GM21447 (cell line): ENCODE measurements around the gene GCNT2.
"Not testable (repeated sequence)": the region's sequence is repeated elsewhere in the genome, so short reads cannot be mapped to it uniquely, and the experiment has no call there.

Experiments used
- ATAC-seq: cut with Tn5 transposase; IDR thresholded peaks from one replicate; pipeline ENCODE4 v1.9.1; 2021; ENCODE audit not compliant: unreplicated experiment

GCNT2 gene

DNA sequence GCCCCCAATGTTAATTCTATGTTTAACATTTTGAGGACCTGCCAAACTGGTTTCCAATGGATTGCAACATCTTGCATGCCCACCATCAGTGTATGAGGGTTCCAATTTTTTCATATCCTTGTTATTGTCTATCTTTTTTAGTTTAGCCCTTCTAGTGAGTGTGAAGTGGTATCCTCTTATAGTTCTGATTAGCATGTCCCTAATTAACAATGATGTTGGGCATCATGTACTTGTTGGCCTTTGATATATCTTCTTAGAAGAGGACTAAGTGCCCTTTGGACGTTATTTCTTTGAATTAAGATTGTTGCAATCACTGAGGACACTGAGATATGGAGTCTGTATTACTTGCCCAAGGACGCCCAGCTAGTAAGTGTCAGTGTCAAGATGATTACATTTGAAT, 22.3 kb downstream of the GCNT2 start:
- no peak for ATAC-seq

DNA sequence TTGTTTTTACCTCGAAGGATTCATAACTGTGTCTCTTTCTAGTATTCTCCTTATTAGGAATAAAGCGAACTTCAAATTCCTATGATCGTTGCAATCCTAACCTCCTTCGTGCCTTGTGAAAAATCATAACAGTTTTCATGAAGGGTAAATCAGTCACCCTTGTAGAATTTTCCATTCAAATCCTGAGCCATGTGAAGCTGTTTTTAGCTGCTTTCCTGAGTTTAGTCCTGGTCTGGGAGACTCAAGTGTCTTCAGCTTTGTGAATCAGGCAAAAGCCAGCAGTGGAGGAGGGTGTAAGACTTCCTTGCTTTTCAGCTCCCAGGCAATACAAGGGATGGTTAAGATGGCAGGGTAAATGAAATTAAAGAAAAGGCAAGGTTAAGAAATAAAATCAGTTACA, 24.3 kb downstream of the GCNT2 start:
- no peak for ATAC-seq

DNA sequence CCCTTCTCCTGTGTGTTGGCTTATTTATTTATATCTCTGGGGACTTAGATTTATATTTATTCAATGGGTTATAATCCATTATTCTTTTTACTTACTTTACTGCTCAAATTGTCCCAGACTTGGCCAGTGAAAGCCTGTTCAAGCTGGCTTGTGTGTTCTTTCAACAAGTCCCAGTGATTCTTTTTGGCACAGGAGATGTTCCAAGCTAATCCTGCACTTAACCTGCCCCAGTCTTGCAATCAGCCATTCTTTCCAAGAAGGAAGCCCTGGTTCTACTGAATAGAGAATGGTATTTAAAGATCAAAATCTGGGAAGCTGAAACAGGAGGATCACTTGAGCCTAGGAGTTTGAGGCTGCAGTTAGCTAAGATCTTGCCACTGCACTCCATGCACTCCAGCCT, 26.7 kb downstream of the GCNT2 start:
- ATAC-seq, result no peak

DNA sequence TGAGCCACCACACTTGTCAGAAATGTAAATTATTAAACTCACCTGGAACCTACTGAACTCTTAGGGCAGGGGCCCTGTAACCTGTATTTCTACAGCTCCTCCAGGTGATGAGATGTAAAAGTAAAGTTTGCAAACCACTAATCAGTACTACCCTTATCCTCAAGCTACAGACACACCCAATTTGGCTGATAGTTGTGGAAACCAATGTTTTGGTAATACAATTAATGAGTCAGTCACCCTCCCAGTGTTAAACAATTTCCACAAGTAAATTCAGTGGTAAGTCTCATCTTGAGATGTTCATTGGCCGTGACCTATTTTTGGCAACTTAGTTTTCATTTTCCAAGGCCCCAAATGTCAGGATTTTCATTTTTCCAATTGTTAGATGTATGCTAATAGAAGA, 29.6 kb downstream of the GCNT2 start:
- no peak for ATAC-seq

DNA sequence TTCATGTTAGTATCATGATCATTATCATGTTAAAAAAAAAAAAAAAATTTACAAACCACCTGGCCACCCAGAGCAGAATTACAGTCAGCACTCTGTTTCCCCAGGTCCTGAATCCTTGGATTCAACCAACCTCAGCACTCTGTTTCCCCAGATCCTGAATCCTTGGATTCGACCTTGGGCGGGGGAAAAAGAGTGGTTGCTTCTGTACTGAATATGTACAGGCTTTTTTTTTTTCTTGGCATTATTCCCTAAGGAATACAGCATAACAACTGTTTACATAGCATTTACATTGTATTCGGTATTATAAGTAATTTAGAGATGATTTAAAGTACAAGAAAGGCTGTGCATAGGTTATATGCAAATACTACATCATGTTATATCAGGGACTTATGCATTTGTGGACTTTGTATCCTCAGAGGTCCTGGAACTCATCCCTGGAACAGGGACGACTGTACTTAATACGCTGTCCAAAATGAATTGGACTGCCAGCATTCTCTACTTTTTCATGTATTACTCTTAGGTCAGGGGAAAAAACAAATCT, 31.2 kb downstream of the GCNT2 start:
- no peak for ATAC-seq

DNA sequence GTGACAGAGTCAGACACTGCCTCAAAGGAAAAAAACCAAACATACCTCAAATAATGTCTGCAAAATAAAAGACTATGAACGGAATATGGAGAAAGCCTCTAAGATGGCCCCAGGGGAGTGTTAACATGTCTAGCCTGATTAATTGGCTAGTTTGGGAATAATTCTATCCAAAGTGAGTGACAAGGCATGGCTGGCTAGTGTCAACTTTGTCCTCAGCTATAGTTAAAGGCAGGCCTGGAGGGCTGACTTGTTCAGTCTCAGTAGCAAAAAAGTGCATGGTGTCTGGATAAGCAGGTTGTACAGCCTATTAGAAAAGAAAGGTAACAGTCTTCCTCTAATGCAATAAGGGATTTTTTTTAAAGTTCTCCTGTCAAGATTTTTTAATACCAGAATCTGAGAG, 32.7 kb downstream of the GCNT2 start:
- no peak for ATAC-seq

DNA sequence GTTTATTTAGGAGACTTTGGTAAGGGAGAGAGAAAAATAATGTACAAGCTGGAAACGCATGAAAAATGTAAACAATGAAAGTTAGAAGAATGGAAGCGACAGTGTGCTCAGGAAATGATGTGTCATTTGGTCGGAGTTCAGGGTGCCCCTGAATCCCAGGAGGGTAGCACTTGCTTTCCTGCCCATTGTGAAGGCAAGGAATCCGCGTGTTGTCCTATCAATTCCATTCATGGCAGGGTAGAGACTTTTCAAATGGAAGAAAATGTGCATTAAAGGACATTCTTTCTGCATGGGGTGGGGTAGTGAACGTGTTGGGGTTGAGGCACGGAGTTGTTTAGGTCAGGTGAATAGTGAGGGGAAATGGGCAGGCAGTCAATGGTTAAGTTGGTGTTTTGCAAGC, 33.7 kb downstream of the GCNT2 start:
- ATAC-seq, result no peak

DNA sequence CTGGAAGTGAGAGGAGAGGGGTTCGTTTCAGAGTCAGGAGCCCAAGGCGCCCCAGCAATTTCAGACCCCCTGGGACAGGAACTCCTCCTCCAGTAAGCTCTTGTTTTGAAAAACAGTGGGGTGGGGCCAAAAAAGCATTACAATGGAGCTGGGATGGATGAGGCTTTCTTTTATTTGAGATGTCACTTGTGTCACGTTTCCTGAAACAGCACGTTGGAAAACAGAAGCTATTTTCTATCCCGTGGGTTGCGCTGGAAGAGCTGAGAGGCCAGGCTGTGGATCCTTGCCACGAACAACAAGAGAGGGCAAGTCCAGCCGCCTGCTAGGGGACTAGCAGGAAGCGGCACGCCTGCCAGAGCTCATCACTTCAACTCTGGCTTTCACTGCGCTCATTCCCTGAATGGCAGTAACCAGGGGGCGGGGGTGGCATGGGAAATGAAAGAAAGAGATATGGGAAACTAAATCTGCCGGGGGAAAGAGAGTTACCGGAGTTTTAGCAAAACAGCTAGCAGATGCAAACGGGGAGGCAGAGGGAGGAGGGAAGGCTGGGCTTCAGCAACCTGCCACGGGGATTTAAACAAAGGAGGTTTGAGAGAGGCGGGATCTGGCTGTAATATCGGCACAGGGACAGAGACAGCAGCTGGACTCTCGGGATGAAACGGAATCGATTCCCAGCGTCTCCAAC, 34.6 kb downstream of the GCNT2 start:
- no peak for ATAC-seq

DNA sequence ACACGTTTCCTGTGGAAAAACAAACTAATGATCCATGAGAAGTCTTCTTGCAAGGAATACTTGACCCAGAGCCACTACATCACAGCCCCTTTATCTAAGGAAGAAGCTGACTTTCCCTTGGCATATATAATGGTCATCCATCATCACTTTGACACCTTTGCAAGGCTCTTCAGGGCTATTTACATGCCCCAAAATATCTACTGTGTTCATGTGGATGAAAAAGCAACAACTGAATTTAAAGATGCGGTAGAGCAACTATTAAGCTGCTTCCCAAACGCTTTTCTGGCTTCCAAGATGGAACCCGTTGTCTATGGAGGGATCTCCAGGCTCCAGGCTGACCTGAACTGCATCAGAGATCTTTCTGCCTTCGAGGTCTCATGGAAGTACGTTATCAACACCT, 35.4 kb downstream of the GCNT2 start:
- no peak for ATAC-seq

DNA sequence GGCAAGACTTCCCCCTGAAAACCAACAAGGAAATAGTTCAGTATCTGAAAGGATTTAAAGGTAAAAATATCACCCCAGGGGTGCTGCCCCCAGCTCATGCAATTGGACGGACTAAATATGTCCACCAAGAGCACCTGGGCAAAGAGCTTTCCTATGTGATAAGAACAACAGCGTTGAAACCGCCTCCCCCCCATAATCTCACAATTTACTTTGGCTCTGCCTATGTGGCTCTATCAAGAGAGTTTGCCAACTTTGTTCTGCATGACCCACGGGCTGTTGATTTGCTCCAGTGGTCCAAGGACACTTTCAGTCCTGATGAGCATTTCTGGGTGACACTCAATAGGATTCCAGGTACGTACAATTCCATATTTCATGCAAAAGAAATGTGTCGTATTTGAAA, 35.8 kb downstream of the GCNT2 start:
- ATAC-seq, result no peak

DNA sequence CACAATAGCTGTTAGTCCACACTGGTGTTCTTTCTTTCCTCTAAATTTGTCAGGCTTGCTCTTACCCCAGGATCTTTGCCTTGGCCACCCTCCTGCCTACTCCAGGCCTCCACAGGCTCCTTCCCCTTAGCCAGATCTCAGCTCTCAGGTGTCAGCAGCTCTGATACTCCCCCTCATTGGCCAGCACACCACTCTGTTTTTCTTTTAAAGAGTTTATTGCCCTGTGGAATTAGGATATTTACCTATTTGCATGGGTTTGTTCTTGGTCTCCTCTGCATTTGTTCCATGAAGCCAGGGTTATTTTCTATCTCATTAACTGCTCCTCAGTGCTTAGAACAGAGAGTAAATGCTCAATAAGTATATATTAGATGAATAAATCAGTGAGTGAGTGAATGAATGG, 36.8 kb downstream of the GCNT2 start:
- ATAC-seq, result no peak

DNA sequence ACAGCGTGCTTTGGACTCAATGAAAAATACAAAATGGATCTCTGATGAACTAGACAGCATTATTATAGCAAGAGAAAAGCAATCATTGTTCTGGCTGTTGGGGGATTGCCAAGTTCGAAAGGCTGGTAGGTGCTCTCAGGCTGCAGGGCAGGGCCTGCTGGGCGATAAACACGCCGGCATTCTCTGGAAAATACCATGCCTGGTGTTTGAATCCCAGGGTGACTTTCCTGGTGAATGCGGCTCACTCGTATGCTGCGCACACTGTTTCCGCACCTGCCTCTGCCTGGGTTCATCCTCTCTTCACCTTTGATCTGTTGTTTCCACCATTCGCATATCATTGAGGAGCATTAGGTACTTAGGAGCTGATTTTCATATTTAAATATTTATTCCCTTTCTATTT, 37.4 kb downstream of the GCNT2 start:
- no peak for ATAC-seq

DNA sequence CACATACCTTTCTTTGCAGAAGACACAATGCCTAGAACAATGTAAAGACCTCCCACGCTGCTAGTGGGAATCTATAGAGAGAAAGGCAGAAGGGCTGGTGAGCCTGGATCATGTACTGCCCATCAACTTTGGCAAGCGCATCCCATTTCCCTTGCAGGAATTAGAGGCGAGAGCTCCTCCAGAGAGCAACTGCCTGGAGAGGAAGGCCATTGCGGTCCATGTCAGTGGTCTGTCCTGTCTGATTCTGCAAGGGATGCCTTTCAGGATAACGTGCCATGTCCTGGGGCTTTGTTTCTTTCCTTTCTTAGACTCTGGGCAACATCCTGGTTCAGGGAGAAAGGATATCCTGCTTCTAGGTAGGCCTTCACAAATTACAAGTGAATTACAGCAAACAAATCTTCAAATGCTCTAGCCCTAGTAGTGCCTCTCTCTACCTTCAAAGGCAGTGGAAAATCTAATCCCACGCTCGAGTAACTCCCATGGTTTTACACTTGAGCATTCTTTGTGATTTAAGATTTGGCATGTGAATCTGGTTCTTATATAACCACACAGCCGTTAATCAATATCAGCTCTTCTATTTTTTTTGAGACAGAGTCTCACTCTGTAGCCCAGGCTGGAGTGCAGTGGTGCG, 38.5 kb downstream of the GCNT2 start:
- no peak for ATAC-seq

DNA sequence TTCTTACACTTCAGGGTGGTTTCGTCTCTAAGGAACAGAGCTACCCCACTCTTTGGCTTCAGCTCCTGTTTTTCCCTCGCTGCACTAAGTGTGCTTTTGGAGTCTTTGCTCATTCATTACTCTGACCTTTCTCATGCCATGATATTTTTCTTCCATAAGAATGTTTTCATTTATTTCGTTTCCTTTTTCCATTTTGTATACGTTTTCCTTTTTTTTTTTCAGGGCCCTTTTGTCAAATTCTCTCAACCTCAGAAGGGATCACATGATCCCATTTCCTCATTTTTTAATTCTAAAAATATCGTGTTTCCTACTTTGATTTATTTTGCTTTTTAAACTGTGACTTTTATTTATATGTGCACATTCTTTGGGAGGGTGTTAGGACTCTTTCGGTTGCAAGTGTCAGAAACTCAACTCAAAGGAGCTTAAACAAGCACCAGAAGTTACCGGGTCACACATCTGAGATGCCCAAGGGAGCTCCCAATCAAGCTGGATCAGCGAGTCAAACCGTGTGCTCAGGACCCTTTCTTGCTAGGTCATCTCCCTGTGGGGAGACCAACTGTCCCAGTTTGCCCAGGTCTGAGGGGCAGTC, 40.6 kb downstream of the GCNT2 start:
- no peak for ATAC-seq

DNA sequence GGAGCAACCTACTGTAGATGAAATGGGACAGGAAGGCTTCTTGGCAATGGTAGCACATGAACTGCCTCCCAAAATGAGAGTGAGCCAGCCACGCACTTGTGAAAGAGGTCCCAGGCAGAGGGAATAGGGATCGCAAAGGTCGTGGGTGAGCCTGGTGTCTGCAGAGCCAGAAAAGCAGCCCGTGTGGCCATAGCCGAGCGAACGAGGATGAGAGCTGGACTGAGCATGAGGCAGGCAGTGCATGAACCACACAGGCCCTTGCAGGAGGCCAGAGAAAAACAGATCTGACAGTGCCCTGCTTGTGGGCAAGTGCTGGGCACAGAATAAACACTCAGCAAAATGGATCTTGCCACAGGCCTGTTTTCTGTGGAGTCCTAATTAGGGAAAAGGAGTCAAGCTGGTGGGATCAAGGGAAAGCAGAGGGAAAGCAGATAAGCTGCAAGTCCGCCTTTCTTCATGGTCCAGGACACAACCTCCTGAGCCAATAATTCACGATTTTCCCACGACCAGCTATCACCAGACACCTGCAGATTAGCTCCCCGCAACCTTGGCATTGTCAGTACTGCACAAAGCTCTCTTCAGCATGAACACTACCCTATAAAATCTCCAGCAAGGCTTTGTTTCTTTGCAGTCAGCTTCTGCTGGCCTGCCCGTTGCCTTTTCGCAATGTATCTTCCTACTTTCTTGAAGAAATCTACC, 44.0 kb downstream of the GCNT2 start:
- ATAC-seq, result no peak

DNA sequence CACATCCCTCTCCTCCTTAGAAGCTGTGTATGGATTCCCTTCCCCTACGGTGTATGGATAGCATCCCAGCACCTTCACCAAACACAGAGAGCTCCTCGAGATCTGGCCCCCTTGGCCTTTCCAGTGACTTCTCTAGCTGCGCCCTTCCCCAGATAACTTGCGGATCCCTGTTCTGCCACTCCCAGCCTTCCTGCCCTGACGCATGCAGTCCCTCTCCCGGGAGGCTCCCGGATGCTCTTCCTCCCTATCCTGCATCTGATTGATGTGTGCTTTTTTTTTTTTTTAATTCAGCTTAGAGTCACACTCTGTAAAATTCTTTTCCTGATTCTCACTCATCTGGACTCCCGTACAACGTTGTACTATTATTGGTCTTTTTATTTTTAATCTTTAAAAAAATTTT, 44.8 kb downstream of the GCNT2 start:
- ATAC-seq, result no peak

DNA sequence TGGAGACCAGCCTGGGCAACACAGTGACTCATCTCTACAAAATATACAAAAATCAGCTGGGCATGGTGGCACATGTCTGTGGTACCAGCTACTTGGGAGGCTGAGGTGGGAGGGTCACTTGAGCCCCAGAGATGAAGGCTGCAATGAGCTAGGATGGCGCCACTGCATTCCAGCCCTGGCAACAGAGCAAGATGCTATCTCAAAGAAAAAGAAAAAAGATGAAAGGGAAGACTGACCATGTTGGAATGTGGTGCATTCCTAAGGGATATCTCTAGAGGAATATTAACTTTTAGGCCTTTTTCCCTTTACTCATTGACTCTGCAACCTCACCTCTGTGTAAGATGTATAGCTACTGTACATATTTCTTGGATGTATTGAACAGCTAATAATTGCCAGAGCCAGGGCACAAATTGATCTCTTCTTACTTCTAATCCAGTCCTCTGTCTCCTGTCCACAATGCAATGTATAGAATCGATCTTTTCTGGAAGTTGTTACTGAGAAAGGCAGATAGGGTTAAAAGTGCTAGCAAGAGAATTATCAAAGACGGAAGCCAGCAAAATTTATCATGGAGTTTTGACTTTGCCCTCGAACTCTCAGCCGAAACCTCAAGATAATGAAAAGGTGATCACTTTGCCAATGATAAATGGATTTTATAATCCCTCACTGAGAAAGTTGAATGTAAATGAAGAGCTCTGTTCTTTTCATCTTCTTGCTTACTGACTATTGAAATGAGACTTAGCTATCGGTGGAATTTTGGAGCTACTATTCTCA, 46.3 kb downstream of the GCNT2 start:
- no peak for ATAC-seq

DNA sequence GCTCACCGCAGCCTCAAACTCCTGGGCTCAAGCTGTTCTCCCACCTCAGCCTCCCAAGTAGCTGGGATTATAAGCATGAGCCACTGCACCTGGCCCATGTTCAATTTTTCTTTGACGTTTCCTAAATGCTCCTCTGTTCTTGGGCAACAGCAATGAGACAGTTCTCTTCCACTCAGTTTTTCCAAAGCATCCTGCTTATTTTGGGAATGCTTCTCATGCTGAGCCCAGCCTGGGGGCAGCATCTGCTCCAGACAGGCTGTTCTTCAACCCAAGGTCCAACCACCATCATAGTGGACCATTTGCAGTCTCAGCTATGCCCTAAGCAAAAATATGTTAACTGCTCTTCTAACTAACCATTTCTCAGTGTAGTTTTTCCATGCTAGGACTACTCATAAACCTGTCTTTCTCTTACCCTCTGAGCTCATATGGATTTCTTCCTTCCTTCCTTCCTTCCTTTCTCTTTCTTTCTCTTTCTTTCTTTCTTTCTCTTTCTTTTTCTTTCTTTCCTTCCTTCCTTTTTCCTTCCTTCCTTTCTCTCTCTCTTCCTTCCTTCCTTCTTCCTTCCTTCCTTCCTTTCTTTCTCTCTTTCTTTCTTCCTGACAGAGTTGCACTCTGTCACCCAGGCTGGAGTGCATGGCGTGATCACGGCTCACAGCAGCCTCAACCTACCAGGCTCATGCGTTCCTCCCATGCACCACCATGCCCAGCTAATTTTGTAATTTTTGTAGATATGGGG, 48.4 kb downstream of the GCNT2 start:
- ATAC-seq, result no peak

DNA sequence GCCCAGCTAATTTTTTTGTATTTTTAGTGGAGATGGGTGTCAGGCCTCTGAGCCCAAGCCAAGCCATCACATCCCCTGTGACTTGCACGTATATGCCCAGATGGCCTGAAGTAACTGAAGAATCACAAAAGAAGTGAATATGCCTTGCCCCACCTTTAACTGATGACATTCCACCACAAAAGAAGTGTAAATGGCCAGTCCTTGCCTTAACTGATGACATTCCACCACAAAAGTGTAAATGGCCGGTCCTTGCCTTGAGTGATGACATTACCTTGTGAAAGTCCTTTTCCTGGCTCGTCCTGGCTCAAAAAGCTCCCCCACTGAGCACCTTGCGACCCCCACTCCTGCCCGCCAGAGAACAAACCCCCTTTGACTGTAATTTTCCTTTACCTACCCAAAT, 54.4 kb downstream of the GCNT2 start:
- ATAC-seq, result not testable (repeated sequence)

DNA sequence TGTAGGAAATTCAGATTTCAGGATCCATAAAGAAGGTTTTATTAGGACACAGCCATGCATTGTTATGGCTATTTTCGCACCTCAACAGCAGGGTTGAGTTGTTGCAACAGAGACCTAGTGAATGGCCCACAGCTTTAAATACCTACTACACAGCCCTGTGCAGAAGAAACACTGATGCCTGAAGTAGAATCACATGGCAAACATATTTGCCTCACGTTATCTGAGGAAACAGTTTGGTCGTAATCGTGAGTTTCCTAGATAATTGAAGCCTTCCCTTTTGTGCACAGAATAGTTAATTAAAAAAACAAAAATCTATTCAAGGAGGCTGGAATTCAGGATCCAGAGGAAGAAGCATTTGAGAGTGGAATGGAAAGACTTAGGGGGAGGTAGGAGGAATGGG, 55.1 kb downstream of the GCNT2 start:
- ATAC-seq, result no peak
